ENCODE results near the gene RPL10.

RPL10 gene

GRCh38 chrX:154362085-154362742 lies 36.0 kb upstream of the RPL10 start:
- DNase-seq: no peak

- DNase-seq: no peak
These were observed 34.3 kb upstream of the RPL10 start for GRCh38 chrX:154363706-154364439.

- DNase-seq: no peak
These were observed 33.1 kb upstream of the RPL10 start for GRCh38 chrX:154365052-154365600.

- no peak for DNase-seq
These were observed 32.0 kb upstream of the RPL10 start for GRCh38 chrX:154365997-154366665.

GRCh38 chrX:154366666-154367055 lies 31.5 kb upstream of the RPL10 start:
- no peak for DNase-seq

- DNase-seq: no peak
These were observed 30.5 kb upstream of the RPL10 start for GRCh38 chrX:154367474-154368308.

- peak; percentile 13 for DNase-seq
These were observed 29.3 kb upstream of the RPL10 start for GRCh38 chrX:154368630-154369448.

GRCh38 chrX:154369449-154370299 lies 28.5 kb upstream of the RPL10 start:
- no peak for DNase-seq

GRCh38 chrX:154370300-154371016 lies 27.7 kb upstream of the RPL10 start:
- no peak for DNase-seq

- DNase-seq: peak; percentile 90
These were observed 27.0 kb upstream of the RPL10 start for GRCh38 chrX:154371017-154371788.

- no peak for DNase-seq
These were observed 26.3 kb upstream of the RPL10 start for GRCh38 chrX:154371789-154372300.

- no peak for DNase-seq
These were observed 25.6 kb upstream of the RPL10 start for GRCh38 chrX:154372612-154373022.

- DNase-seq: peak; percentile 54
These were observed 24.6 kb upstream of the RPL10 start for GRCh38 chrX:154373340-154374306.

- no peak for DNase-seq
These were observed 23.6 kb upstream of the RPL10 start, which contains the start of gene FLNA for GRCh38 chrX:154374313-154375155. TSS of gene FLNA (minus strand) at chrX:154374634. CDS start at chrX:154371245, 3,389 bp downstream.

- DNase-seq: no peak
These were observed 23.0 kb upstream of the RPL10 start for GRCh38 chrX:154375156-154375504.

- DNase-seq: no peak
These were observed 21.4 kb upstream of the RPL10 start for GRCh38 chrX:154376774-154377173.

Measured in NCI-H774 (cell line).